A172 (cell line): ENCODE results near the gene PRRT1. TPM values are rescaled to one million over a fixed set of nuclear protein-coding genes. Genes with fewer than 3 reads are reported as not detected.
"Not testable (repeated sequence)": the region's sequence is repeated elsewhere in the genome, so short reads cannot be mapped to it uniquely, and the experiment has no call there.

Source experiments
- DNase-seq: peaks from one replicate; pipeline ENCODE4 v3.0.0-alpha.2; 2015; ENCODE audit warnings: low spot score
- total RNA-seq: library from RNA; depleted of rRNA; stranded (reverse); fragments of >200 nt; shearing (Covaris generic); gene quantifications from 2 replicates; pipeline ENCODE4 v1.2.3, GENCODE V29; 2014

The PRRT1 gene
- total RNA-seq, 1 experiment from 2014 or later: not detected

DNA sequence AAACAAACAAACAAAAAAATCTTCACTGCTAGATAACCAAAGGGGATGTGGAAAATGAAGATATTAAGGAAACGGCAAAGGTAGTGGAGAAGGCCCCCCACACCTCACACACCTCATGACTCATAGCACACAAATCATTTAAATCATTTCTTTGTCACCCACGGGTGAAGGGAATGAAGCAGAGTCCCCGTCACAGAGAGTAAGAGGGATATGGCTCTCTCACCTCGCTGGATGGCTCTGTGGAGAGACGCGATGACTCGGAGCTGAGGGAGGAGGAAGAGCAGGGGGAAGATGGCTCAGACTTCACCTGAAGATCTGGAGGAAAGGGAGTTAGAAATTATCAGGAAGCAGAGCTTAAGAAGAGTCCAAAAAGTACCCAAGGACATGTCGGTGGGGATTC, 24.9 kb downstream of the PRRT1 start:
- no peak for DNase-seq

DNA sequence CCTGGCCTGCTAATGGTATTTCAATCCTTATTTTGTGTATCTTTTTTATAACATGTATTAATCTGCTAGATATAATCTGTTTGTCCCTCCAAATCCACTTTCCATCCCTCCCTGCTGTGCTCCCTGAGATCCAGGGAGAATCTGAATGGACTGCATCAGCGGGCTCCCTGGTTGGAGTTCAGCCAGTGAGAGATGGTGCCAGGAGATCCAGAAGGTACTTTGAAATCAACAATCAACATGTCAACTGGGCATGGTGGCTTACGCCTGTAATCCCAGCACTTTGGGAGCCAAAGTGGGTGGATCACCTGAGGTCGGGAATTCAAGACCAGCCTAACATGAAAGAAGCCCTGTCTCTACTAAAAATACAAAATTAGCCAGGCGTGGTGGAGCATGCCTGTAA, 28.1 kb downstream of the PRRT1 start:
- DNase-seq: no peak

DNA sequence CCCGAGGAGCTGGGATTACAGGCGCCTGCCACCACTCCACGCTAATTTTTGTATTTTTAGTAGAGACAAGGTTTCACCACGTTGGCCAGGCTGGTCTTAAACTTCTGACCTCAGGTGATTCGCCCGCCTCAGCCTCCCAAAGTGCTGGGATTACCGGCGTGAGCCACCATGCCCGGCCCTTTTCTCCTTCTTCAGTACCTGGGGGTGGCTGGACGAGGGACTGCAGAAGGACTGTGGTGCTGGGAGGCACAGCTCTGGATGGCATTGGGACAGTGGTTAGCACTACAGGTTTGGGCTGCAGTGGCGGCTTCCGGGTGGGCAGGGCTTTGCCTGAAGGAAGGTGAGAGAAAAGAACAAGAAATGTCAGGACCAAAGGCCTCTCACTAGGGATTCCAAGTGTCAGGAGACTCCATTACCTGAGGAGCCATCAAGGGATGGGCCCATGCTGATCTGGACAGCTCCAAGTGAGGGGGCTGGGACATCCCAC, 31.1 kb downstream of the PRRT1 start:
- no peak for DNase-seq

DNA sequence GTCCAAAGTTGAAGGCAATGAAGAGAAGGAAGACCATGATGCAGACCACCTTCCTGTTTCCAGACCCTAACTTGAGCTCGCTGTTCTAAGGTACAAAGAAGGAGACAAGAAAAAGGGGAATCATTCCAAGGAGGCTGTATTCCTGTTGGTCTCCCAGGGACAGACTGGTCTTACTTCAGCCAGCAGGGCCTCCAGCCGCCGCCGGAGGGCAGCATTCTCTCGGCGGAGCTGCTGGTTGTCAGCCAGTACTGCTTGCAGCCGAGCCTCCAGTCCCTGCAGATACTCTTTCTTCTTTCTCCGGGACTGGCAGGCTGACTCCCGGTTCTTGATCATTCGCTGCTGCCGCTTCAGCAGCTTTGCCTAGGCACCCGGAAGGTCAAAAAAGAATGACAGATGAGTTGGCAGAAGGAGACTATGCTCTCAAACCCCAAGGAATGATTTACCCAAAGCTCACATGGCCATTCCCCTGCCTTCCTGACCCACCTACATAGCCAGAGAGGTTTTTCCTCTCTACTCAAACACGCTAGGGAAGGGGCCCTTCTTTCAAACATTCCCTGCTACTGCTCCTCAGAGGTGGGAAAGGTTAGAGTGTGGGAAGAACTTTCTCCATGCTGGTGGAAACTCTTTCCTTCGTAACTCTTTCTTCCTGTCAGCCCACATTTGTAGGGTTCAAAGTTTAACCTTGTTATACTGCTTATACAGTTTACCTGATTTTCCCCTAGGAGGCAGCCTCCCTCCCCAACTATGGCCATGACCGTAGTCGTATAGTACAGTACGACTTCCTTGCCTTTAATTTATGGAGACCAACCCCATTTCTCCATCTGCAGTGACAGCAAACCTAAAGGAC, 32.7 kb downstream of the PRRT1 start:
- DNase-seq: peak; percentile 76

DNA sequence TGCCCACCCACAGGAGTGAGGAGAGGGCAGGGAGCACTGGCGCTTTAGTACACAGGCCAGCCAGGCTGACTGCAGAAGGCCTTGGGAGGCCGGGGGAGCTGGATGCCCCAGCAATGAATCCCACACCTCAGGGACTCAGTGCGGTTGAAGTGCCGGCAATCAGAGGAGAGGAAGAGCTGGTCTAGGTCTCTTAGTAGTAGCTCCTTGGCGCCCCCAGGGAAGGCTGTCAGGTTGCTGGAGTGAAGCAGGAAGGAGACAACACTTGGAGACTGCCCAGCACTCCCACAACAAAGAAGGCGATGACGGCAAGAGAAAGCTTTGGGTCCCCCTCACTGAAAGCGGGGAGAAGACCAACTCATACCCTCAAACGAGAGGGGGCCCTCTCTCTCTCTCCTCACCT, 34.3 kb downstream of the PRRT1 start:
- no peak for DNase-seq

DNA sequence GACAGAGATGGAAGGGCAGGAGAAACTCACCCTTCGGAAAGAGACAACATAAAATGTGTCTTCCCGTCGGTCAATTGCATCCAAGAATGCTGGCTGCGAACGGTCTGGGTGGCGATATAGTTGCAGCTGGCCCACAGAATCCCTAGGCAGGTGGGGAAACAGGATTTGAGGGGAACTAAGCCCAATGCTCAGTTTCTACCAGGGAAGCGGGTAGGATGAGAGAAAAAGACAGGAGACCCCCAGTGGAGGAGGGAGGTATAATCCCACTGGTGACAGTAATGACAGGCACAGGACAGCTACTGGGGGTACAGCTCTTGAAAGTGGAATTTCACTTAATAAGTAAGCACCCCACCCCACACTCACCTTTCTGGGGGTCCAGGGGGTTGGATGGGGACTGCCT, 35.1 kb downstream of the PRRT1 start:
- DNase-seq: no peak

DNA sequence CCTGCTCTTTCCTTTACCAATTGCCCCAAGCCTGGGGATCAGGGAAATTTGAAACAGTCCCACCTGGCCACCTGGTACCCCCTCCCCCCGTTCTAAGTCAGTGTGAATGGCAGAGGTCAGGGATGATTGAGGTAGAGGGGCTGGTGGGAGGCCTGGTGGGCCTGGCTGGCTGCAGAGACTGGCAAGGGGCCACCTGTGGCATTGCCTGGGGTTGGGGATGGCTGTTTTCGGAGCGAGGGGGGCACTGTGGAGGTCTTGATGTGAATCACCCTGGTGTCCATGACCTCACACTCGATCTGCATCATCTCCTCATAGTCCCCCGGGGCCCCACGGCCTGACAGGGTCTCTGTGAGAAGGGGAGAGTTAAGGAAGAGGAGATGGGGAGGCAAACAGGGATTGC, 36.1 kb downstream of the PRRT1 start:
- DNase-seq: no peak

DNA sequence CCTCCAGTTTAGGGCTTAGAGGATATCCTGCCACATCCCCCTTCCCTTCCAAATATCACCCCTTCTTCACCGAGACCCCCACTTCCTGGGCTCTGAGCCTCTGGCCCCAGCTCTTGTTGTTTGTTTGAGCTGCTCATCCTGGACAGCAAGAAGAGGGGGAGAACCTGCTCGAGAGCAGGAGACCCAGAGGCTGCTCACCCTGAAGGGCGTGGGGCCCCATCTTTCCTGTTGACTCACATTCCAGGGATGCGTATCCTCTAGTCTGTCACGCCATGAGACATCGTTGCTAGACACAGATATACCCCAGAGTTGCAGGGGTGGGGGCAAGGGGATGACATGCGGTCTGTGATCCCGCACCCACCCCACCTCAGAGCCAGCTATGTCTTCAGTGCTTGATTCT, 36.9 kb downstream of the PRRT1 start:
- peak; percentile 78 for DNase-seq

GRCh38 chr6:32113386-32114352, 38.1 kb downstream of the PRRT1 start:
- DNase-seq: peak; percentile 88

DNA sequence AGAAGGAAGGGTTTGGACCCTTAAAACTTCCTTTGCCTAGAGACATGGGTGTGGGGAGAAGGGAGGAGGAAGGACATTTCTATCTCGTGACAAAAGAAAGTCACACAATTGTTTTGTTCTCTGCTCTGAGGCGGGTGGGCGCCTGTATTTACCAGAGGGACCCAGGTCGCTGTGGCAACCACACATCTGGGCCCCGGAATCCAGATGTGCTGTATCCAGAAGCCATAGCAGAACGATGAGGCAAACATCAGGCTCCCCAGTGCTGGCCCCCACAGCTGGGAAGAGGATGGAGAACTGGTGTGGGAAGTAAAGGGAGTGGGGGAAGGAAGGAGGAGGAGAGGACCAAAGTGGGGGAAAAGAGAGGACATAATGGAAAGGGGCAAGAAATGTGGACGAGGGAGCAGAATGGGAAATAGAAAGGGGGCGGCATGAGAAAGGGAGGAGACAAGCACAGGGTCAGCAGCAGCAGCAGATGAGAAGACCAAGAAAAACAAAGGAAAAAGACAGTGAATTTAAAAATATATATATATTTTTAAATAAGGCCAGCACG, 39.2 kb downstream of the PRRT1 start:
- no peak for DNase-seq

GRCh38 chr6:32111424-32112066, 40.2 kb downstream of the PRRT1 start:
- DNase-seq: no peak

GRCh38 chr6:32110632-32111031, 41.1 kb downstream of the PRRT1 start:
- DNase-seq: no peak

- DNase-seq: no peak
Measured at GRCh38 chr6:32109765-32110160, 42.0 kb downstream of the PRRT1 start.

- DNase-seq: no peak
Measured at GRCh38 chr6:32109114-32109764, 42.5 kb downstream of the PRRT1 start, which contains the start of gene TNXB. Gene TNXB (minus strand): TSS chr6:32109338. CDS start chr6:32098198, 11,140 bp downstream.

GRCh38 chr6:32108727-32109113, 43.0 kb downstream of the PRRT1 start:
- DNase-seq: no peak

- DNase-seq: peak; percentile 54
Measured at GRCh38 chr6:32108094-32108627, 43.6 kb downstream of the PRRT1 start.

- peak; percentile 66 for DNase-seq
Measured at GRCh38 chr6:32107406-32107805, 44.3 kb downstream of the PRRT1 start.

DNA sequence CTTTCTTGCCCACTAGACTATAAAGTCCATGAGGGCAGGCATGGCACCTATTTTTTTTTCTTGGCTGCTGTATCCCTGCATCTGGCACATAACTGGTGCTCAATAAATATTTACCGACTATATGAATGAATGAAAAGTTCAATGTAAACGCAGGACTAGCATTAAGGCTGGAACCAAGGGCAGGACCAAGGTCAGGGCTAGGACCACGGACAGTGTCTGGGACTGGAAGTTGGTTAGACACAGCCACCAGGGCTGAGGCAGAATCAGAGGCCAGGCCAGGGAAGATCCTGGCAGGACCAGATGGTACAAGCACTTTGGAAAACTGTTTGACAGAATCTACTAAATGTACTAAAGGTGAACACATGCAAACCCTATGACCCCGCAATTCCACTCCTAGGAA, 46.3 kb downstream of the PRRT1 start:
- DNase-seq: no peak

DNA sequence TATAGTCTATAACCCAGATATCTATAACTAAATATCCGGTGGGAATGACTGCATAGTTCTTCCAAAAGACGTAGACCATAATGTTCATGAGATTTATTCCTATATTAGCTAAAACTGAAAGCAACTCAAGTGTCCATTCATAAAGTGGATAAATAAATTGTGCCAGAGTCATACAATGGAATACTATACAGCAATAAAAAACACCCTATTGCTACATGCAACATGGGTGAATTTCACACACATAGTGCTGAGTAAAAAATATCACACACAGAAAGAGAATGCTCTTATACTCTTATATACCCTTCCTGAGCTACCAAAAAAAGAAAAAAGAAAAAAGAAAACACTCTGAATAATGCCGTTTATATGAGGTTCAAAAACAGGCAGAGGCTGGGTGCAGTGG, 49.5 kb downstream of the PRRT1 start:
- DNase-seq: no peak

- DNase-seq: not testable (repeated sequence)
Measured at GRCh38 chr6:32100251-32100650, 51.5 kb downstream of the PRRT1 start.
